Ovary (tissue), 9 donors: ENCODE data around the gene NELFCD. TPM values are rescaled to one million over a fixed set of nuclear protein-coding genes. Genes with fewer than 3 reads are reported as not detected.
"Not testable (repeated sequence)": the region's sequence is repeated elsewhere in the genome, so short reads cannot be mapped to it uniquely, and the experiment has no call there.

Experiments
- DNase-seq, 5 donors: peaks; one replicate each; pipeline ENCODE4 v3.0.0-alpha.2; 2019 to 2020
- H3K27ac ChIP-seq, 2 donors: fragments of 200-600 bp; one replicate each; pipeline versions ENCODE4 v1.5.1 to v1.8.0; 2019 to 2022
- H3K27me3 ChIP-seq: fragments of 200-600 bp; one replicate; pipeline ENCODE4 v1.8.0; 2022
- H3K36me3 ChIP-seq: fragments of 200-600 bp; sonication (generic); one replicate; pipeline ENCODE4 v1.5.1; 2019
- H3K4me1 ChIP-seq: one replicate; pipeline ENCODE4 v1.8.1; 2013; ENCODE audit warnings: mild to moderate bottlenecking, moderate library complexity; ENCODE audit not compliant: insufficient read depth
- H3K4me3 ChIP-seq: fragments of 200-600 bp; sonication (generic); one replicate; pipeline ENCODE4 v1.5.1; 2017
- H3K9me3 ChIP-seq, 2 donors: fragments of 200-600 bp in 1 of 2; sonication (generic) in 1 of 2; one replicate each; pipeline versions ENCODE4 v1.5.1 to v1.8.1; 2013 to 2019; ENCODE audit warnings: mild to moderate bottlenecking in 1 of 2, moderate library complexity in 1 of 2
- CTCF ChIP-seq, 3 donors: fragments of 450-650 bp in 2 of 3; fragments of 200-600 bp in 1 of 3; IDR thresholded peaks; one replicate each; pipeline versions ENCODE4 v1.5.1 to v1.8.0; 2016 to 2022; ENCODE audit warnings: antibody characterized with exemption in 3 of 3, mild to moderate bottlenecking in 1 of 3
- EP300 ChIP-seq: sonication (generic); formaldehyde crosslinking; IDR thresholded peaks from one replicate; pipeline ENCODE4 v1.6.1; 2017; ENCODE audit warnings: antibody characterized with exemption
- POLR2A ChIP-seq: fragments of 450-650 bp; IDR thresholded peaks from one replicate; pipeline ENCODE4 v1.6.1; 2017; ENCODE audit warnings: antibody characterized with exemption, mild to moderate bottlenecking, moderate library complexity
- WGBS, 3 donors: extraction: QIAGEN DNeasy Blood & Tissue Kit in 1 of 3; methylation state at CpG; one replicate each; pipeline versions ENCODE4 v1.1.5 to v1.1.7; 2013 to 2017; 5-methylcytosine and 5-hydroxymethylcytosine counted together
- intact Hi-C, 4 donors: fragments of 100-400 bp; cut with DNase I; formaldehyde crosslinking; loops; one replicate each; pipeline versions ENCODE4 v1.11.0 to v1.15.1; 2022 to 2023
- polyA plus RNA-seq, 2 donors: library from polyadenylated mRNA; stranded (reverse); fragments of 200-250 nt in 1 of 2; fragments of 350-450 nt in 1 of 2; fragmentation: Illumina TruSeq in 1 of 2; extraction: RNeasy Lipid Tissue Mini Kit (QIAGEN cat#74804) in 1 of 2; gene quantifications; one replicate each; pipeline ENCODE4 v1.2.3, GENCODE V29; 2013 to 2014
- total RNA-seq, 7 donors: library from RNA; depleted of rRNA in 2 of 7; stranded (reverse); fragments of >200 nt in 2 of 7; fragmentation: NEBNext Ultra II Directional in 3 of 7; extraction: Animal tissue kit (Norgen Biotek cat#: 25700) in 3 of 7; gene quantifications; one replicate each; pipeline versions ENCODE4 v1.1.0 to v1.2.4, GENCODE V29; 2016 to 2023
- donor health status: DM: no; HTN: no; CAD: no; lungs with moderate emphysema.
- donor health status: DM: no; HTN: no; CAD: no.
- donor health status: Bipolar disorder and iron deficiency.
- donor health status: DM: yes; HTN: yes; CAD: no.
- donor health status: DM: no; HTN: no; CAD: no.
- donor health status: DM: yes; HTN: yes; CAD: no.

Gene NELFCD
- total and polyA plus RNA-seq, 9 donors, result 36.7 to 74.9 (median 59.4) TPM

- H3K9me3 ChIP-seq, result no peaks in the 10 kb centered on the region
- H3K4me1 ChIP-seq, result peaks cover 11% of the 10 kb centered on the region
- peak in 3 of 5 donors; percentile 27 to 47 (median 44) for DNase-seq
- peak overlapping the region; percentile 54 for H3K4me3 ChIP-seq
- H3K27ac ChIP-seq, result peak overlapping the region; percentile 80 to 82
- WGBS, 3 donors, result 12 to 17% (median 17%) methylated on average over 29 of the region's 29 CpGs
- no peaks in the 10 kb centered on the region for H3K27me3 ChIP-seq
- intact Hi-C loops, result loop anchor here in 3 of 4 donors (2.0 to 5.0 kb wide), 3 partner anchors 51 to 89 kb away; partner anchors contain the start of gene ATP5F1E (in 1 of the 3)
- no peaks in the 10 kb centered on the region for H3K36me3 ChIP-seq
- TF ChIP-seq CTCF (IDR thresholded peaks at IDR 0.05) (no peak), POLR2A (no peak), EP300 (no peak)
These were observed 740 bp downstream of the NELFCD start for GRCh38 chr20:58981628-58982364.

GRCh38 chr20:58982406-58983114 is 1.5 kb downstream of the NELFCD start:
- H3K27me3 ChIP-seq, result no peaks in the 10 kb centered on the region
- WGBS, 3 donors, result 88 to 89% (median 89%) methylated on average over 12 of the region's 12 CpGs
- intact Hi-C loops, result loop anchor here in 2 of 4 donors (5.0 kb wide), 2 partner anchors 85 to 90 kb away; no protein-coding TSS in a partner anchor
- H3K4me3 ChIP-seq, result peak overlapping the region; percentile 54
- no peak for DNase-seq
- no peak for TF ChIP-seq EP300
- no peak for TF ChIP-seq CTCF (IDR thresholded peaks at IDR 0.05)
- TF ChIP-seq POLR2A, result no peak
- H3K27ac ChIP-seq, result no peak overlapping the region
- H3K9me3 ChIP-seq, result no peaks in the 10 kb centered on the region
- H3K4me1 ChIP-seq, result peaks cover 11% of the 10 kb centered on the region
- H3K36me3 ChIP-seq, result no peaks in the 10 kb centered on the region

- not testable (repeated sequence) for H3K27ac ChIP-seq, H3K27me3 ChIP-seq, DNase-seq, H3K9me3 ChIP-seq, H3K36me3 ChIP-seq, H3K4me3 ChIP-seq
- H3K4me1 ChIP-seq, result peaks cover 11% of the 10 kb centered on the region
- WGBS, 3 donors, result 93 to 96% (median 94%) methylated on average over 12 of the region's 12 CpGs
- intact Hi-C loops, result loop anchor here in 2 of 4 donors (5.0 kb wide), 2 partner anchors 86 to 91 kb away; no protein-coding TSS in a partner anchor
These were observed 2.0 kb downstream of the NELFCD start for GRCh38 chr20:58983115-58983468.

- DNase-seq, result no peak
- no peaks in the 10 kb centered on the region for H3K9me3 ChIP-seq
- intact Hi-C loops, result loop anchor here in 2 of 4 donors (5.0 kb wide), 2 partner anchors 87 to 92 kb away; no protein-coding TSS in a partner anchor
- no peaks in the 10 kb centered on the region for H3K36me3 ChIP-seq
- no peaks in the 10 kb centered on the region for H3K27me3 ChIP-seq
- TF ChIP-seq EP300 (no peak), CTCF (IDR thresholded peaks at IDR 0.05) (no peak), POLR2A (no peak)
- no peak overlapping the region for H3K27ac ChIP-seq
- H3K4me3 ChIP-seq, result no peak overlapping the region
- WGBS, 3 donors, result 84 to 87% (median 85%) methylated on average over 6 of the region's 6 CpGs
- peaks cover 11% of the 10 kb centered on the region for H3K4me1 ChIP-seq
These were observed 3.6 kb downstream of the NELFCD start for GRCh38 chr20:58984691-58985090.
